ENCODE measurements around the gene ST8SIA5. TPM values are rescaled to one million over a fixed set of nuclear protein-coding genes. Genes with fewer than 3 reads are reported as not detected.

The ST8SIA5 gene
- total RNA-seq, 2 experiments from 2014 or later = 0.15 TPM; not detected in 1

DNA sequence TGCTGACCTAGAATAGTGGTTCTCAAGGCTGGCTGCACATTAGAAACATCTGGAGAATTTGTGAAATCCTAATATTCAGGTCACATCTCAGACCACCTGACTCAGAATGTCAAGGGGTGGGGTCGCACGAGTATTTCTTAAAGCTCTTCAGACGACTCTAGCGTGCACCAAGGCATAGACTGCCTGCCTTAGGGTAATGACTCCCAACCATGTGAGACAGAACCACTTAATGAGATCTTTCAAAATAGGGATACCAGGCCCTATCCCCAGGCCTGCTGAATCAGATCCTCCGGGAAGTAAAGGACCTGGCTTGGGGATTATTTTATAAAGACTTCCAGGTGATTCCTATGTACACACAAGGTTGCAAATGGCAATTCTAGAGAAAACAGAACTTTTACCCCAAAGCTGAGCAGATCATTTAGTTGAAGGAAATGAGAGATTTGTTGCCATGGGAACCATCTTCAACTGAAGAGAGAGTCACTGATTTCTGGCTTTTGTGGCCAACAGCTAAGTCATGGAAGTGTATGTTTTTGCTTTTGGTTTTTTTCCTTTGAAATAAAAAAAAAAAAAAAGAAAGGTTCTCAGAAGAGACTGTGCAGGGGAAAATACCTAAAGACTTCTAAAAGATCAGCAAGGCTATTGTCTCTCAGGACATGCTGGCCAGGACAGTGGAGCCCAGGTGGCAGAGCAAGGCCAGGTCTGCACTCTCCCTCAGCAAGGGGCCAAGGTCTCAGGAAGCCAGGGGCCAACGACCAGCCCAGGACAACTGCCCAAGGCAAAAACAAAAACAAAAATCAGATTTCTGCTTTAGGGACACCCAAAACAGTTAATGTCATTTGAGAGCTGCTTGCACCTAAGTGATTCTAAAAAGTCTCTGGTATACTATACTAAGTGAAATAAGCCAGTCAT, 84.5 kb downstream of the ST8SIA5 start:
- POLR2A ChIA-PET = no interaction called here
- Mint-ChIP-seq H3K4me3 (no peak overlapping the region), H3K27ac (no peak overlapping the region), H3K27me3 (peaks cover 11% of the 10 kb centered on the region), H3K9me3 (no peaks in the 10 kb centered on the region), H3K36me3 (ENCODE audit: low read depth) (no peaks in the 10 kb centered on the region), H3K4me1 (peaks cover 15% of the 10 kb centered on the region)
- DNase-seq = peak; percentile 22
- CTCF ChIA-PET = interaction anchor here (1.8 kb wide), 1 partner anchor 15 kb away, joined by 9 read pairs; the partner anchor contains the start of gene LOXHD1

DNA sequence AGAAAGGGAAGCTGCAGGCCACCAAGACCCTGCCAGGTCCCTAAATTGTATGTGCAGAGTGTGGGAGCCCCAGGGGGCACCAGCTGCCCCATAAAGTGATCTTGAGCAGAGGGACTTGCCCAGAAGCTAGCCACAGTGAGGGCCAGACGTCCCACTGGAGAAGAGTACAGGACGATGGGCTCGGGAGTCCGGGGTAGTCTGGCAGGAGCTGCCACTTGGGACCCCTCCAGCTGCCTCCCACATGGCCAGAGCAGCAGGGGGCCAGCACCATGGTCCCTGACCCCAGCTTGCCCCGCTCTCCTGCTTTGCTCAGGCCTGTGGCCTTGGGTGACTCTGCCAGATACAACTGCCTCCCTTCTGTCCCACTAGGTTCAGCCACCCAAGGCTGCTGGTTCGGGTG, 88.2 kb downstream of the ST8SIA5 start:
- DNase-seq = no peak
- ChIA-PET POLR2A (no interaction called here), CTCF (no interaction called here)
- Mint-ChIP-seq H3K36me3 (ENCODE audit: low read depth) (no peaks in the 10 kb centered on the region), H3K4me1 (peaks cover 15% of the 10 kb centered on the region), H3K27ac (no peak overlapping the region), H3K4me3 (no peak overlapping the region), H3K27me3 (peaks cover 2% of the 10 kb centered on the region), H3K9me3 (no peaks in the 10 kb centered on the region)

DNA sequence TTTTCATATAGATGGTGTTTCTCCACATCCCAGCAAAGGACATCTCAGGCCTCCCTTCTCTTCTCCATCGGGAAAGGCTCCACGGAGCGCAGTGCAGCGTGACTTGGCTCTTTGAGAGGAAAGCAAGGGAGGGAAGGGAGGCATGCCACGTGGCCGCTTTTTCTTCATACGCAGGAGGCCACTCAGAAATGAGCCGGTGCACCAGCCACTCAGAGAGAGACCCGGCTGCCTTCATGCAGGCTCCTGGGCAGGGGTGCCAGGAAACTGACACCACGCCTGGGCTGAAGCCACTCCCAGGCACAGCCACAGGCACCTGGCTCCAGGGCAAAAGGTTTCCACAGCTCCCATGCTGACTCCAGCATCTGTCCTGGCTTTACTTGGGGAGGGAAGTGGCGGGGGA, 88.7 kb downstream of the ST8SIA5 start:
- CTCF ChIA-PET = interaction anchor here (2.4 kb wide), 1 partner anchor 10 kb away, joined by 9 read pairs; no protein-coding TSS in a partner anchor
- Mint-ChIP-seq H3K4me3 (no peak overlapping the region), H3K27me3 (peaks cover 3% of the 10 kb centered on the region), H3K27ac (no peak overlapping the region), H3K9me3 (no peaks in the 10 kb centered on the region), H3K4me1 (peaks cover 15% of the 10 kb centered on the region), H3K36me3 (ENCODE audit: low read depth) (no peaks in the 10 kb centered on the region)
- POLR2A ChIA-PET = no interaction called here
- DNase-seq = no peak

DNA sequence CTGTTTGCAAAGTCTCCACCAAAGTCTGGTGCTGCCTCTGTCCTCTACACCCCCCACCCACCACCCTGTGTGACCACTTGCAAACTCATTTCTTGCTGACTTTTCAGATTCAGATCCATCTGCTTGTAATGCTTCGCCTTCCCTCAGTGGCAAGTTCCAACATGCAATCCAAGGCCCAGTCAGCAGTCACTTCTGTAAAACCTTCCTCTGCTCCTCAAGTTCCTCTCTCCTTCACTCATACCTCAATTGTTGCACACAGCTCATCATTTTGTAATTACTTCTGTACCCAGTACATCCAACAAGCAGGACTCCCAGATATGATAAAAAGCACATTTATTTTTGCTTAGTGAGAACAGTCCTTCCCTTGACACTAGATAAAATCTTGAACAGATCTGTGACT, 93.3 kb downstream of the ST8SIA5 start:
- DNase-seq = no peak
- ChIA-PET POLR2A (no interaction called here), CTCF (no interaction called here)
- H3K9me3 Mint-ChIP-seq = no peaks in the 10 kb centered on the region
- no peaks in the 10 kb centered on the region for H3K4me1 Mint-ChIP-seq
- H3K27me3 Mint-ChIP-seq = peaks cover 2% of the 10 kb centered on the region
- H3K4me3 Mint-ChIP-seq = no peak overlapping the region
- no peaks in the 10 kb centered on the region for H3K36me3 Mint-ChIP-seq (ENCODE audit: low read depth)
- no peak overlapping the region for H3K27ac Mint-ChIP-seq

DNA sequence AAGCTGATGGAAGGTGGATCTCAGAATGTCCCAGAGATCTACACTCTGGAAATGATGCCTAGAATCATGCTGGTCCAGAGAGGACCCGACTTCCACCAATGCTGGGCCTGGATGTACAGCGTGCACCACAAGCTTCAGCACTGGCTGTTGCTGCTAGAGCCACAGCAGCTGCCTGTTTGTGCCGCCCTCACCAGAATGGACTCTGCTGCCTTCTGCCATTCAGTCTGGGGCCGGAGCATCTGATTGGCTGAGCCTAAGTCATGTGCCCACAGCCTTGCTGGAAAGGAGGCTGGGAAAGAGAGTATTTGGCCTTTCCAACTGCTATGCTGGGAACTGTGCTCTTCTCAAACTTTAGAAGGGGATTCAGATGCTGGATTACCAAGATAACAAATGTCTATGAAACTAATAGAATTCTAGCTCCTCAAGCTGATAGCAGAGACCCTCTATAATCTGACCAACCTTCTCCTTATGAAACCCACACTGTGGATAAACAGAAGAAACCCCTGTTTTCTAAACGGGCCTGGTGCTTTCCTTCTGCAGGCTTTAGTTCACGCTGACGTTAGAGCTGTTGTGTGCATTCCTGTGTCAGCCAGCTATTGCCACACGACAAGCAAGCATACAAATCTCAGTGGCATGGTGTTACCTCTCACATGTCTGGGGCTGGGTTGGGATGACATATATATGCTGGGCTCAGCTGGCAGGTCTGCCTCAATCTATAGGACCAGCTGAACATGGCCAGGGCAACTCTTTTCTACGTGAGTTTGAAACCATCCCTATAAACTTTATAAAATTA, 95.7 kb downstream of the ST8SIA5 start:
- H3K4me1 Mint-ChIP-seq = no peaks in the 10 kb centered on the region
- no peak for DNase-seq
- POLR2A ChIA-PET = interaction anchor here (0.6 kb wide), 1 partner anchor 44 kb away, joined by 3 read pairs; no protein-coding TSS in a partner anchor
- H3K9me3 Mint-ChIP-seq = no peaks in the 10 kb centered on the region
- H3K36me3 Mint-ChIP-seq (ENCODE audit: low read depth) = no peaks in the 10 kb centered on the region
- H3K4me3 Mint-ChIP-seq = no peak overlapping the region
- peaks cover 2% of the 10 kb centered on the region for H3K27me3 Mint-ChIP-seq
- CTCF ChIA-PET = interaction anchor here (1.2 to 1.4 kb wide), 2 partner anchors 379 to 488 kb away, joined by 3 to 7 read pairs; a partner anchor contains a TSS
- no peak overlapping the region for H3K27ac Mint-ChIP-seq

DNA sequence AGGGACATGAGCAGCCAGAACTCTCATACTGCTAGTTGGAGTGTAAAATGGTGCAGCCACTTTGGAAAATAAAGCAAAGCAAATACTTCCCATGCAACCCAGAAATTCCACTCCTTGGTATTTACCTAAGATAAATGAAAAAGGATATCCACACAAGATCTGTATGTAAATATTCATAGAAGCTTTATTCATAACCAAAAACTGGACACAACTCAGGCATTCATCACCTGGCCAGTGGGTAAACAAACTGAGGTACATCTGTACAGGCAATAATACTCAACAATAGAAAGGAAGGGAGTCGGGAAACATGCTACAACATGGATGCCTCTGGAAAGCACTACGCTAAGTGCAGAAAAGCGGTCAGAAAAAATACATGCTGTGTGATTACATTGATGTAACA, 97.4 kb downstream of the ST8SIA5 start:
- ChIA-PET CTCF (interaction anchor here (1.1 kb wide), 1 partner anchor 105 kb away, joined by 3 read pairs; no protein-coding TSS in a partner anchor), POLR2A (no interaction called here)
- H3K4me3 Mint-ChIP-seq = no peak overlapping the region
- H3K4me1 Mint-ChIP-seq = no peaks in the 10 kb centered on the region
- no peak for DNase-seq
- H3K27me3 Mint-ChIP-seq = peaks cover 2% of the 10 kb centered on the region
- no peaks in the 10 kb centered on the region for H3K36me3 Mint-ChIP-seq (ENCODE audit: low read depth)
- no peaks in the 10 kb centered on the region for H3K9me3 Mint-ChIP-seq
- no peak overlapping the region for H3K27ac Mint-ChIP-seq

DNA sequence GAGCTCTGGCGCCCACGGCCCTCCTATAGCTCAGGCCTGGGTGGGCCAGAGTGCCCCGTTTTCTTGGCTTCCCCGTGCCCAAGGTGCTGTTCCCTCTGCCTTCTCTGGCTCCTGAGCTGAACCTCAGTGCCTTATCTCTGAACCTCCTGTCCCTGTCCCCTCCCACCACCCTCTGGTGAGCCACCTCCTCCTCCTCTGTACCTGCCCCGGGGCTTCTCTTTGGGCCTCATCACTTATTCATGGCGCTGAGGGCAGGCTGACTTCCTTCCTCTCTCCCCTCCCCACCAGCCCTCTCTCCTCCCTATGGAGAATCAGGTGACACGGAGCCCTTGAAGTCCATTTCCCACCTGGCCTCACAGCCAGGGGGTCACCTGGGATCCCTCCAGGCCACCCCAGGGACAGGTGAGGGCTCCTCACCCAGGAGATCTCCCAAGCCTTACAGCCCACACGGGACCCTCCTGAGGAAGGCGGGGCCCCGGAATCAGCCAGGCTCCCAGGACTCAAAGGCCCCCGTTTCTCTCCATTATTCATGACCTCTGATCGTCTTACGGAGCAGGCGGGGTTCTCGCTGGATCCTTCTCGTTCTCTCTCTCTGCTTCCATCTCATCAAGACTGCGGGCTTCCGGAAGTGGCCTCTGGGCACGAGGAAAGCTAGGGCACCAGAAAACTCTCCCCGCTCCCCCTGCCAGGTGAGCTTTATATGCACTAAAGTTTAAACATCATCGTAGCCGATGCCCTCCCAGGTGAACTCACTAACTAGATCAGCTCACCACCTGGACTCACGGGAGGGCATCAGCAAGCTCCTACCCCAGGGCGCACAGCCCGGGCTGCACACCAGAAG, 99.5 kb downstream of the ST8SIA5 start, which contains the start of gene LOXHD1:
Gene LOXHD1 (minus strand): TSS at position 106 of the 841 bp plus-strand sequence. CDS start 187 bp downstream, outside the sequence.
- Mint-ChIP-seq H3K9me3 (no peaks in the 10 kb centered on the region), H3K4me3 (no peak within 1 kb of the TSS), H3K27ac (peak within 1 kb of the TSS; percentile 73), H3K4me1 (no peaks in the 10 kb centered on the region), H3K36me3 (ENCODE audit: low read depth) (no peaks in the 10 kb centered on the region), H3K27me3 (peaks cover 6% of the 10 kb centered on the region)
- ChIA-PET POLR2A (no interaction called here), CTCF (interaction anchor here (0.5 to 3.0 kb wide), 28 partner anchors 8 to 970 kb away, joined by 3 to 17 read pairs (median 3); a partner anchor contains a TSS)
- no peak for DNase-seq

DNA sequence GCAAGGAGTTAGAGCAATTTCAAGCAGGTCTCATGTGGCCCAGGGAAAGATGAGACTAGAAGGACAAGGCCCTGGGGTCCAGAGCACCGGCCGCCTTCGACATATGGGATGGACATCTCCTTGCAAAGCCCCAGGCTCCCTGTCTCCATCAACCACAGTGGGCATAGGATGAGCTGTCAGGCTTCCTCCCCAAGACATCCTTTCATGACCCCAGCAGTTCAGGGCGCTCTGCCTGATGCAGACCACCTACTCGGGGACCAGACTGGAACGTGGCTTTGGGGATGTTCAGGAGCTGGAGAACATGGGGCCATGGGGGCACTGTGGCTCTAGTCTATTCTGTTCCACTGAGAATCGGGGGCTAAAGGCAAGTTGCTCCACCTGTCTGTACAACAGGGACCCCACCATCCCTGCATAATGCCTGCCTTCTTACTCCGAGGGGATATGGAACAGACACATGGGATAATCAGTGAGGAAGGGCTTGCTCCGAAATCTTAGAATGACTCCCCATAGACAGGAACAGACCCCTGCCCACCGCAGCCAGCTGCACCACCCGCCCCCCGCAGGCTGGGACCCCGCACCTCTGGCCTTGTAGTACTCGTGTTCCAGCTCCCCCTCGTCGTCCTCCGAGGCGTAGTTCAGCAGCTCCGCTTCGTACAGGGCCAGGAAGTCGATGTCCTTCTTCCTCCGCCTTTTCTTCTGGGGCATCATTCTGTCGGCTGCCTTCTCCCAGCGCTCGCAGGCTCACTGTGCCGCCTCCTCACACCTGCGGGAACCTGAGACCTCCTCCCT, 100.3 kb downstream of the ST8SIA5 start:
- Mint-ChIP-seq H3K27ac (no peak overlapping the region), H3K36me3 (ENCODE audit: low read depth) (no peaks in the 10 kb centered on the region), H3K9me3 (no peaks in the 10 kb centered on the region), H3K27me3 (peaks cover 11% of the 10 kb centered on the region), H3K4me1 (no peaks in the 10 kb centered on the region), H3K4me3 (no peak overlapping the region)
- CTCF ChIA-PET = interaction anchor here (0.9 to 3.0 kb wide), 5 partner anchors 9 to 483 kb away, joined by 3 to 16 read pairs (median 9); a partner anchor contains a TSS
- POLR2A ChIA-PET = no interaction called here
- no peak for DNase-seq

DNA sequence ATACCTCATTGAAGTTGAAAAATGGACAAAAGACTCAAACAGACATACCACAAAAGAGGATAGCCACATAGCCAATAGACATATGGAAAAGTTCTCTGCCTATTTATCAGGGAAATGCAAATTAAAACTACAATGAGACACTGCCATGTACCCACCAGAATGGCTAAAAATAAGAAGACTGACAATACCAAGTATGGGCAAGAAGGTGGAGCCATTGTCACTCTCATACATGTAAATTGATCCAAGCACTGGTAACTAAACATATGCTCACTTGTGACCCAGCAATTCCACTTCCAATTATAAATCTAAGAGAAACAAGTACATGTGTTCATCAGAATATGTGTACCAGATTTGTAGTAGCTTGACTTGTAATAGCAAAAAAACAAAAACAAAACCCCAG, 104.5 kb downstream of the ST8SIA5 start:
- no peak overlapping the region for H3K4me3 Mint-ChIP-seq
- H3K4me1 Mint-ChIP-seq = no peaks in the 10 kb centered on the region
- no peak overlapping the region for H3K27ac Mint-ChIP-seq
- H3K27me3 Mint-ChIP-seq = peaks cover 14% of the 10 kb centered on the region
- H3K36me3 Mint-ChIP-seq (ENCODE audit: low read depth) = no peaks in the 10 kb centered on the region
- DNase-seq = no peak
- ChIA-PET POLR2A (no interaction called here), CTCF (no interaction called here)
- no peaks in the 10 kb centered on the region for H3K9me3 Mint-ChIP-seq

DNA sequence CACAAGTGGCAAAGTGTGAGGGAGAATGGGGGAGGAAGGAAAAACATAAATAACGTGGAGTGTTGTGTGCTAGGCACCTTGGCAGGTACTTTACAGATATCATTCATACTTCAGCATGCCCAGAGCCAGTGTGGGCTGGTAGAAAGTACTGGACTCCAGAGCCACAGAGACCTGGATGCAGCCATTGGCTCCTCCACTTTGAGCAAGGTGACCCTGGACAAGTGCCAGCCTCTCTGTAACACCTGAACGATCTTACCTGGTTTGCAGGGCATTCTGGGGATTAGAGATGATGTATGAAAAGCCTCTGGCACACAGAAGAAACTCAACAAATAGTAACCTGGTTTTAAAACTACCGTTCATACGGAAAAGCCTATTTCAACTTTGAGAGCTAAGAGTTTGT, 106.2 kb downstream of the ST8SIA5 start:
- no peaks in the 10 kb centered on the region for H3K36me3 Mint-ChIP-seq (ENCODE audit: low read depth)
- DNase-seq = no peak
- CTCF ChIA-PET = no interaction called here
- no peaks in the 10 kb centered on the region for H3K4me1 Mint-ChIP-seq
- H3K4me3 Mint-ChIP-seq = no peak overlapping the region
- no peaks in the 10 kb centered on the region for H3K9me3 Mint-ChIP-seq
- POLR2A ChIA-PET = no interaction called here
- peaks cover 14% of the 10 kb centered on the region for H3K27me3 Mint-ChIP-seq
- no peak overlapping the region for H3K27ac Mint-ChIP-seq

DNA sequence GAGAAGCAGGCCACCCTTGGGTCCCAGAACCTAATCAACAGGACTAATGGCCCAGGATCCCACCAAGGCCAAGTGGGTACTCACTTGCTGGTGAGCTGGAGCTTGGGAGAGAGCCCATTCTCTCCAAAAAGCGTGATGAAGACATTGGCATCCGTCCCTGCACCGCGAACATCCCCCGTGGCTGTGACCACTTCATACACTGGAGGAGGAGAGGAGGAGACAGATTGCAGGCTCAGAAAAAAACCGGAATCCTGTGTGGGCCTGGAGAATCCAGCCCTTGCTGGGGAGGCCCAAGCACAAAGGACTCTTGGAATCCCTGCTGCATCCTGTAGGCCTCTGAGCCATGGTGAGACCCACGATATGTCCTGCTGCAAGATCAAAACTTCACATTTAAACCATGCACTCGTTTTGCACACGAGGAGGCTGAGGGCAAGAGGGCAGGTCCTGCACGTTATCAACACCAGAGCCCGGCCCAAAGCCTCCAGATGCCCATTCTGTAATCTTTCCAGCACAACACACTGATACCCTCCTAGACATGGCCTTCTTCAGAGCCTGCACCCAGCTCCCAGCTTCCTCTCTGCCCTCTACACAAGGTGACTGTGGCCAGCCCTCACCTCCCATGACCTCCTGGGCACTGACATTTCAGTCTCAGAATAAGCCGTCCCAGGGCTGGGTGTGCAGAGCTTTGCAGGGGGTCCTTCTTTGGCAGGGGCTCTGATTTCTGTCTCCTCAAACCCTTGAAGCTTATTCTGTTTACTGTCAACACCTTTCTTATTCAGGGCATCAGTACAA, 107.6 kb downstream of the ST8SIA5 start:
- DNase-seq = no peak
- no peaks in the 10 kb centered on the region for H3K4me1 Mint-ChIP-seq
- H3K27ac Mint-ChIP-seq = no peak overlapping the region
- POLR2A ChIA-PET = no interaction called here
- no peaks in the 10 kb centered on the region for H3K9me3 Mint-ChIP-seq
- no peaks in the 10 kb centered on the region for H3K36me3 Mint-ChIP-seq (ENCODE audit: low read depth)
- CTCF ChIA-PET = interaction anchor here (0.6 to 3.5 kb wide), 3 partner anchors 8 to 362 kb away, joined by 3 to 13 read pairs (median 5); partner anchors contain the start of gene LOXHD1
- no peak overlapping the region for H3K4me3 Mint-ChIP-seq
- peaks cover 16% of the 10 kb centered on the region for H3K27me3 Mint-ChIP-seq

Measured in activated CD4-positive, alpha-beta T cell treated with anti-CD3 and anti-CD28 coated beads, Interleukin-2, amount 10 ng/mL, durations not matched to agents 7 days and 5 days (primary cell).